Transverse colon (tissue), 4 donors: ENCODE results near the gene EEF2. TPM values are rescaled to one million over a fixed set of nuclear protein-coding genes. Genes with fewer than 3 reads are reported as not detected.
A peak's percentile ranks its signal among the peaks of the same experiment; 100 is the strongest.

Source experiments
- DNase-seq: peaks from one replicate; pipeline ENCODE4 v3.0.0-alpha.2; 2019
- H3K27ac ChIP-seq, 4 donors: fragments of 200-600 bp; sonication (generic); 2 replicates each; pipeline ENCODE4 v1.5.1; 2016 to 2018; ENCODE audit warnings: inconsistent platforms in 4 of 4
- H3K27me3 ChIP-seq: fragments of 200-600 bp; sonication (generic); 2 replicates; pipeline ENCODE4 v1.5.1; 2017; ENCODE audit warnings: inconsistent platforms
- H3K36me3 ChIP-seq, 4 donors: fragments of 200-600 bp; sonication (generic); 2 replicates each; pipeline ENCODE4 v1.5.1; 2017 to 2019; ENCODE audit warnings: inconsistent platforms in 4 of 4
- H3K4me1 ChIP-seq, 4 donors: fragments of 200-600 bp; sonication (generic); 2 replicates each; pipeline ENCODE4 v1.5.1; 2017 to 2020; ENCODE audit warnings: inconsistent platforms in 4 of 4
- H3K4me3 ChIP-seq, 4 donors: fragments of 200-600 bp; sonication (generic); 1 replicate in 1 of 4; 2 replicates in 3 of 4; pipeline versions ENCODE4 v1.5.1 to v1.6.1; 2017 to 2019; ENCODE audit warnings: inconsistent platforms in 4 of 4
- H3K9me3 ChIP-seq, 2 donors: fragments of 200-600 bp; sonication (generic); 2 replicates each; pipeline ENCODE4 v1.5.1; 2017 to 2019; ENCODE audit warnings: inconsistent platforms in 2 of 2
- EP300 ChIP-seq: sonication (generic); formaldehyde crosslinking; IDR thresholded peaks from one replicate; pipeline ENCODE4 v1.6.1; 2017; ENCODE audit warnings: antibody characterized with exemption, low read depth
- POLR2A ChIP-seq: fragments of 450-650 bp; IDR thresholded peaks from one replicate; pipeline ENCODE4 v1.6.1; 2016; ENCODE audit warnings: antibody characterized with exemption, mild to moderate bottlenecking, moderate library complexity
- POLR2AphosphoS5 ChIP-seq, 3 donors: sonication (generic); formaldehyde crosslinking; IDR thresholded peaks; one replicate each; pipeline ENCODE4 v1.6.1; 2016; ENCODE audit warnings: antibody characterized with exemption in 3 of 3
- WGBS, 2 donors: methylation state at CpG; one replicate each; pipeline ENCODE4 v1.1.5; 2018; ENCODE audit warnings: low coverage in 1 of 2; 5-methylcytosine and 5-hydroxymethylcytosine counted together
- in situ Hi-C, 4 donors: fragments of 200-750 bp; cut with MboI; loops; one replicate each; pipeline versions ENCODE4 v1.15.0 to v1.15.1; 2017; ENCODE audit warnings: low sequenced_read_pairs in 3 of 4, low pct_ligation_motif_present in 1 of 4, low pct_unique_long_range_greater_than_20kb in 1 of 4
- intact Hi-C: fragments of 100-400 bp; cut with DNase I; formaldehyde crosslinking; loops from one replicate; pipeline ENCODE4 v1.15.1; 2023; ENCODE audit warnings: low total_unique reads
- total RNA-seq, 4 donors: library from RNA; depleted of rRNA; stranded (reverse); fragments of >200 nt; gene quantifications; one replicate each; pipeline ENCODE4 v1.1.0, GENCODE V29; 2016
- TF ChIP-seq, protein P1 (sequence below), 5 experiments: fragments of 200-600 bp in 3 of 5; fragments of 450-650 bp in 2 of 5; sonication (generic) in 3 of 5; IDR thresholded peaks; 1 replicate in 2 of 5; 2 replicates in 3 of 5; pipeline ENCODE4 v1.5.1; 2016 to 2017; ENCODE audit warnings: antibody characterized with exemption in 5 of 5, inconsistent platforms in 3 of 5, mild to moderate bottlenecking in 2 of 5, moderate library complexity in 1 of 5

Gene EEF2
- total RNA-seq, 4 donors from 2014 or later, result 1,013 to 1,686 (median 1,532) TPM

DNA sequence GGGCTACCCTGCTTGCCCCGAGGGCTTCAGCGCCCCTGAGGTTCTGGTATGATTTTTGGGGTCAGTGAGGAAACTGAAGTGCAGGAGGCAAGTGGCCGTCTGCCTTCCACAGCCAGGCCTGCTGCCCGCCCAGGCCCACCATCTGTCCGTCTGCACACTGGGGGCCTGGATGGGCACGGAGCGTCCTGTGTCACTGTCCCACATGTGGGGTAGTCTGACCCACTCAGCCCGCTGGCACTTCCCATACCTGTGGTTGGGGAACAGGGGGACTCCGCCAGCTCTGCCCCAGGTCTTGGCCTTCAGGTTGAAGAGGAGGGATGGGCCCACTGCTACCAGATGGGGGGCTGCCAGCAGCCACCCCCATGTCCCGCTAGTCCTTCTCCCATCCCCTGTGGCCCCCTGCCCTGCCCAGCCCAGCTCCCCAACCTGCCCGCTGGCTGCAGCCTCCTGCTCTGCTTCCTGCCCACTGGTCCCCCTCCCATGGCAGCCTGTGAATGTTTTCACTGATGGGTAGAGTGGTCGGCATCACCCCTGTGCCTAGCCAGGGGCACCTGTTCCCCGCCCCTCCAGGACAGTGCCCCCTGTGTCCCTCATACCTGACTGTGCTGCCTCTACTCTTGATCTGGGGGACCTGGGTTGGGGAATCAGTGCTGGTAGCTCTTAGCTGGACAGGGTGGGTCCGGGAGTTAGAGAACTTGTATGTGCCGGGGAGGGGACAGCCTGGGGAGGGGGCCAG, 31.8 kb upstream of the EEF2 start:
- Histone ChIP-seq H3K4me1 (peaks cover 19 to 58% (median 30%) of the 10 kb centered on the region in 4 donors), H3K27ac (peak overlapping the region in 1 of 4 donors; percentile 82), H3K9me3 (no peaks in the 10 kb centered on the region), H3K4me3 (no peak overlapping the region), H3K36me3 (peaks cover 0 to 8% (median 0%) of the 10 kb centered on the region in 4 donors), H3K27me3 (no peaks in the 10 kb centered on the region)
- in situ Hi-C loops (no loop called here), intact Hi-C loops (no loop called here)
- 92 to 100% methylated on average over 4 to 15 of the region's 15 CpGs for WGBS, 2 donors
- TF ChIP-seq EP300 (no peak), POLR2AphosphoS5 (IDR thresholded peaks at IDR 0.05) (no peak), POLR2A (no peak)
- TF ChIP-seq, protein P1, sequence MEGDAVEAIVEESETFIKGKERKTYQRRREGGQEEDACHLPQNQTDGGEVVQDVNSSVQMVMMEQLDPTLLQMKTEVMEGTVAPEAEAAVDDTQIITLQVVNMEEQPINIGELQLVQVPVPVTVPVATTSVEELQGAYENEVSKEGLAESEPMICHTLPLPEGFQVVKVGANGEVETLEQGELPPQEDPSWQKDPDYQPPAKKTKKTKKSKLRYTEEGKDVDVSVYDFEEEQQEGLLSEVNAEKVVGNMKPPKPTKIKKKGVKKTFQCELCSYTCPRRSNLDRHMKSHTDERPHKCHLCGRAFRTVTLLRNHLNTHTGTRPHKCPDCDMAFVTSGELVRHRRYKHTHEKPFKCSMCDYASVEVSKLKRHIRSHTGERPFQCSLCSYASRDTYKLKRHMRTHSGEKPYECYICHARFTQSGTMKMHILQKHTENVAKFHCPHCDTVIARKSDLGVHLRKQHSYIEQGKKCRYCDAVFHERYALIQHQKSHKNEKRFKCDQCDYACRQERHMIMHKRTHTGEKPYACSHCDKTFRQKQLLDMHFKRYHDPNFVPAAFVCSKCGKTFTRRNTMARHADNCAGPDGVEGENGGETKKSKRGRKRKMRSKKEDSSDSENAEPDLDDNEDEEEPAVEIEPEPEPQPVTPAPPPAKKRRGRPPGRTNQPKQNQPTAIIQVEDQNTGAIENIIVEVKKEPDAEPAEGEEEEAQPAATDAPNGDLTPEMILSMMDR (IDR thresholded peaks at IDR 0.05), result no peak
- DNase-seq, result no peak

DNA sequence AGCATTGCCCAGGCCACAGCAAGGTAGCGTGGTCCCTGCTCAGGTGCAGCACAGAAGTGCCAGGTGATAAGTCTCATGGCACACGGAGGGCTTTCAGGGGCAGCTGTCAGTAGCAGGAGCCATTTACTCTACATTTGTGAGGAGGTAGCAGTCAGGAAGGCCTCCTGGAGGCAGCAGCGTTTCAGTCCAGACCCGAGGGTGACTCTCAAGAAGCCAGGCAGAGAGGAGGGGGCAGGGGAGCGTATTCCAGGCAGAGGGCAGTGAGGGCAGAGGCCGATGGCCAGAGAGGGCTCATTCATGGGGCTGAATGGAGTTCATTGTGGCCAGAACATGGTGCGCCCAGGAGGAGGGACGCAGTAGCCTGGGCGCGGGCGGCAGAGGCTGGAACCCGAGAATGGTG, 31.2 kb upstream of the EEF2 start:
- peaks cover 0 to 8% (median 0%) of the 10 kb centered on the region in 4 donors for H3K36me3 ChIP-seq
- peaks cover 21 to 60% (median 31%) of the 10 kb centered on the region in 4 donors for H3K4me1 ChIP-seq
- intact Hi-C loops, result no loop called here
- H3K27me3 ChIP-seq, result no peaks in the 10 kb centered on the region
- TF ChIP-seq EP300 (no peak), POLR2AphosphoS5 (IDR thresholded peaks at IDR 0.05) (no peak), POLR2A (no peak)
- TF ChIP-seq, protein P1 (IDR thresholded peaks at IDR 0.05), result no peak
- WGBS, 2 donors, result 82 to 100% methylated on average over 2 to 12 of the region's 12 CpGs
- no peak for DNase-seq
- H3K9me3 ChIP-seq, result no peaks in the 10 kb centered on the region
- H3K4me3 ChIP-seq, result no peak overlapping the region
- peak overlapping the region; percentile 59 to 82 (median 68) for H3K27ac ChIP-seq
- in situ Hi-C loops, result no loop called here

DNA sequence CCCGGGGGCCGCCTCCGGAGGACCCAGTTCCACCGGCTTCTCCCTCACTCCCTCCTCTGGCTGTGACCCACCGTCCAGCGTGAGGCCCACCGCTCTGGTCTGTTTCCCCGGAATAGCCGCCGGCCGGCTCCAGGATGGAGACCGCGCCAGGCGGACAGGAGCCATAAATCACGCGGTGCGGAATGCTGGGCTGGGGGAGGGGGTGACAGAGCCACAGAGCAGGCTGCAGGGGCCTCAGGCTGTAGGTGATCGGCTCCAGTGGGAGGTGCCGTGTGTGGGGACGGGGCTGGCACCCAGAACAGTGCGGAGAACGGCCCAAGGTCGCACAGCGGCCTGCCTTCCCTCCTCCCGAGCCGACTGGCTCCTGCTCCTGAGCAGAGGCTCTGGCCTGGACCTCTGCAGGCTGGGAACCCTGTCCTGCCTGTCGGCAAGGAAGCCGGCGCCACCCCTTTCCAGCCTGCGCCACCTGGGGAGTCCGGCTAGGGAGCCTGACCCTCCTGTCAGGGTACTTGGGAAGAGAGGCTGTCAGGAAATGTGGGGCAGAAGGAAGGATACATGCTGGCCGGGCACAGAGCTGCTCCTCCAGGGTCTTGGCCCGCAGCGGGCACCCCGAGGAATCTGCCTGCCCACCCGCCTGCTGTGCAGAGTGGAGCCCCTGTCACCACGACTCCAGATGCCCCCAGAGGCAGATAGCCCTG, 30.6 kb upstream of the EEF2 start:
- WGBS, 2 donors, result 59 to 100% methylated on average over 3 to 33 of the region's 37 CpGs
- no peaks in the 10 kb centered on the region for H3K9me3 ChIP-seq
- no peak for DNase-seq
- H3K4me3 ChIP-seq, result peak overlapping the region in 1 of 4 donors; percentile 2
- in situ Hi-C loops, result no loop called here
- intact Hi-C loops, result no loop called here
- H3K36me3 ChIP-seq, result peaks cover 0 to 8% (median 0%) of the 10 kb centered on the region in 4 donors
- H3K4me1 ChIP-seq, result peaks cover 25 to 66% (median 37%) of the 10 kb centered on the region in 4 donors
- no peaks in the 10 kb centered on the region for H3K27me3 ChIP-seq
- peak overlapping the region; percentile 59 to 82 (median 68) for H3K27ac ChIP-seq
- TF ChIP-seq EP300 (no peak), POLR2A (no peak), POLR2AphosphoS5 (IDR thresholded peaks at IDR 0.05) (no peak)
- TF ChIP-seq, protein P1 (IDR thresholded peaks at IDR 0.05), result no peak
